HEK293 (cell line): ENCODE measurements around the gene CACNA1C.

ENCODE experiments used
- CTCF ChIA-PET: fragments of 350-600 bp; formaldehyde crosslinking; extraction: SDS; loops from one replicate; lab custom pipeline; 2021; ENCODE audit warnings: antibody characterized with exemption; lab: Yijun Ruan, JAX
- POLR2A ChIA-PET: fragments of 300-600 bp; formaldehyde crosslinking; extraction: SDS; loops from one replicate; lab custom pipeline; 2020; ENCODE audit warnings: antibody characterized with exemption, inconsistent platforms; lab: Yijun Ruan, JAX
- H3K27ac ChIP-seq: fragments of 200-500 bp; sonication (Bioruptor generic); 2 replicates; pipeline ENCODE4 v1.5.1; 2014; ENCODE audit warnings: low read depth, low read length, control low read depth, inconsistent platforms; ENCODE audit errors: extremely low read depth
- H3K36me3 ChIP-seq, 2 experiments: fragments of 200-500 bp in 1 of 2; sonication (Bioruptor generic) in 1 of 2; 1 replicate in 1 of 2; 2 replicates in 1 of 2; pipeline ENCODE4 v1.5.1; 2014 to 2017; ENCODE audit warnings: inconsistent platforms in 2 of 2, low read length in 2 of 2; ENCODE audit not compliant: control insufficient read depth in 2 of 2, insufficient read depth in 1 of 2
- H3K4me1 ChIP-seq: fragments of 200-500 bp; sonication (Bioruptor generic); 2 replicates; pipeline ENCODE4 v1.5.1; 2014; ENCODE audit warnings: mild to moderate bottlenecking, low read length, inconsistent platforms; ENCODE audit not compliant: control insufficient read depth, insufficient read depth
- H3K4me3 ChIP-seq: 2 replicates; pipeline ENCODE4 v1.5.1; 2011; ENCODE audit warnings: low read depth, mild to moderate bottlenecking, control low read depth, low read length, moderate library complexity
- H3K9me3 ChIP-seq: fragments of 200-500 bp; sonication (Bioruptor generic); 2 replicates; pipeline ENCODE4 v1.5.1; 2014; ENCODE audit warnings: low read depth, low read length, inconsistent platforms; ENCODE audit not compliant: control insufficient read depth, insufficient read depth
- OVOL3 ChIP-seq: fragments of 450-650 bp; formaldehyde crosslinking; IDR thresholded peaks from 2 replicates; pipeline ENCODE4 v1.5.1; 2016; ENCODE audit warnings: missing biosample characterization, missing genetic modification characterization
- SCRT1 ChIP-seq: fragments of 450-650 bp; formaldehyde crosslinking; IDR thresholded peaks from 2 replicates; pipeline ENCODE4 v1.5.1; 2016; ENCODE audit warnings: missing biosample characterization, missing genetic modification characterization, borderline replicate concordance
- SETDB1 ChIP-seq: IDR thresholded peaks from one replicate; pipeline ENCODE4 v1.6.1; 2017; ENCODE audit warnings: mild to moderate bottlenecking, low read length, moderate library complexity, mixed read lengths; ENCODE audit not compliant: insufficient read length
- WT1 ChIP-seq: fragments of 450-650 bp; formaldehyde crosslinking; IDR thresholded peaks from 2 replicates; pipeline ENCODE4 v1.5.1; 2016; ENCODE audit warnings: missing biosample characterization, missing genetic modification characterization
- ZBTB1 ChIP-seq: fragments of 450-650 bp; formaldehyde crosslinking; IDR thresholded peaks from 2 replicates; pipeline ENCODE4 v1.5.1; 2016; ENCODE audit warnings: missing biosample characterization, missing genetic modification characterization
- ZEB2 ChIP-seq: fragments of 450-650 bp; formaldehyde crosslinking; IDR thresholded peaks from 2 replicates; pipeline ENCODE4 v1.5.1; 2016; ENCODE audit warnings: missing biosample characterization, missing genetic modification characterization
- ZNF146 ChIP-seq: fragments of 450-650 bp; formaldehyde crosslinking; IDR thresholded peaks from 2 replicates; pipeline ENCODE4 v1.5.1; 2016; ENCODE audit warnings: missing biosample characterization, missing genetic modification characterization
- ZNF341 ChIP-seq: fragments of 450-650 bp; formaldehyde crosslinking; IDR thresholded peaks from 2 replicates; pipeline ENCODE4; 2016; ENCODE audit warnings: low read depth, missing biosample characterization, missing genetic modification characterization
- ZNF362 ChIP-seq: fragments of 450-650 bp; formaldehyde crosslinking; IDR thresholded peaks from 2 replicates; pipeline ENCODE4 v1.5.1; 2016; ENCODE audit warnings: missing biosample characterization, missing genetic modification characterization
- ZNF529 ChIP-seq: fragments of 450-650 bp; formaldehyde crosslinking; IDR thresholded peaks from 2 replicates; pipeline ENCODE4 v1.5.1; 2017; ENCODE audit warnings: missing genetic modification characterization, missing biosample characterization; ENCODE audit not compliant: insufficient replicate concordance
- ZNF548 ChIP-seq: fragments of 450-650 bp; formaldehyde crosslinking; IDR thresholded peaks from 2 replicates; pipeline ENCODE4 v1.5.1; 2016; ENCODE audit warnings: missing biosample characterization, missing genetic modification characterization
- ZNF610 ChIP-seq: fragments of 450-650 bp; formaldehyde crosslinking; IDR thresholded peaks from 2 replicates; pipeline ENCODE4 v1.5.1; 2016; ENCODE audit warnings: missing biosample characterization, missing genetic modification characterization, borderline replicate concordance
- ZNF629 ChIP-seq: fragments of 450-650 bp; formaldehyde crosslinking; IDR thresholded peaks from 2 replicates; pipeline ENCODE4 v1.5.1; 2017; ENCODE audit warnings: missing biosample characterization, missing genetic modification characterization
- ZNF785 ChIP-seq: fragments of 450-650 bp; formaldehyde crosslinking; IDR thresholded peaks from 2 replicates; pipeline ENCODE4 v1.5.1; 2016; ENCODE audit warnings: missing biosample characterization, missing genetic modification characterization
- ZNF843 ChIP-seq: fragments of 450-650 bp; formaldehyde crosslinking; IDR thresholded peaks from 2 replicates; pipeline ENCODE4 v1.5.1; 2016; ENCODE audit warnings: missing biosample characterization, missing genetic modification characterization
- ZSCAN16 ChIP-seq: fragments of 450-650 bp; formaldehyde crosslinking; IDR thresholded peaks from 2 replicates; pipeline ENCODE4 v1.5.1; 2016; ENCODE audit warnings: missing biosample characterization, missing genetic modification characterization
- TF ChIP-seq, protein P1 (sequence below): fragments of 450-650 bp; formaldehyde crosslinking; IDR thresholded peaks from 2 replicates; pipeline ENCODE4 v1.5.1; 2016; ENCODE audit warnings: missing biosample characterization, missing genetic modification characterization
- TF ChIP-seq, protein P2 (sequence below): fragments of 450-650 bp; formaldehyde crosslinking; IDR thresholded peaks from 2 replicates; pipeline ENCODE4 v1.5.1; 2016; ENCODE audit warnings: missing biosample characterization, missing genetic modification characterization

CACNA1C gene

DNA sequence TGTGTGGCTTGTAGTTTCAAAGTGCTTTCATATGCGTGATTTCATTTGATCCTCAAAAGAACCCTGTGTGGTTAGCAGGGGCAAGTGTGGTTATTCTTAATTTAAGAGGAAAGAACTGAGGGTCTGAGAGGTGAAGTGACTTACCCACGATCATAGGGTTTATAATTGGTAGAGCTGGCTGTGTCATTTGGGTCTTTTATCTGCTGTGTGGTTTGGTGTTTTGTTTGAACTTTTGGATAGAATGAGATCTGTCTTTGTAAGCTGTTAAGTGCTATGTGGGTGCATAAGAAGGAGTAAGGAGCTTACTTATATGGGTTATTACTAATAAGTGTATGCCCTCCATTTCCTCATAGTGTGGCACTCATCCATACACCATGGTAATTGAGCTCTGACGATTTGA is 190.0 kb downstream of the CACNA1C start:
- Histone ChIP-seq H3K4me1 (peaks cover 5% of the 10 kb centered on the region; the same call in 1 of the 2 replicates), H3K27ac (no peak overlapping the region)
- CTCF ChIA-PET = interaction anchor here (0.6 to 1.7 kb wide), 4 partner anchors 49 to 1428 kb away, joined by 3 to 6 read pairs (median 5); no protein-coding TSS in a partner anchor
- TF ChIP-seq WT1 (tag by site-specific recombination) = no peak
- TF ChIP-seq SCRT1 (tag by site-specific recombination) = no peak
- TF ChIP-seq, all 188 proteins: peak for 0
- H3K9me3 ChIP-seq = no peaks in the 10 kb centered on the region
- H3K36me3 ChIP-seq = no peaks in the 10 kb centered on the region
- H3K4me3 ChIP-seq = no peak overlapping the region
- POLR2A ChIA-PET = no interaction called here

GRCh38 chr12:2243275-2243674 is 190.5 kb downstream of the CACNA1C start:
- CTCF ChIA-PET = interaction anchor here (0.6 to 1.7 kb wide), 4 partner anchors 48 to 340 kb away, joined by 3 to 6 read pairs (median 4); no protein-coding TSS in a partner anchor
- H3K36me3 ChIP-seq = no peaks in the 10 kb centered on the region
- no peak for TF ChIP-seq ZNF146 (tag by site-specific recombination)
- no peak for TF ChIP-seq ZNF610 (tag by site-specific recombination)
- TF ChIP-seq, protein P1, sequence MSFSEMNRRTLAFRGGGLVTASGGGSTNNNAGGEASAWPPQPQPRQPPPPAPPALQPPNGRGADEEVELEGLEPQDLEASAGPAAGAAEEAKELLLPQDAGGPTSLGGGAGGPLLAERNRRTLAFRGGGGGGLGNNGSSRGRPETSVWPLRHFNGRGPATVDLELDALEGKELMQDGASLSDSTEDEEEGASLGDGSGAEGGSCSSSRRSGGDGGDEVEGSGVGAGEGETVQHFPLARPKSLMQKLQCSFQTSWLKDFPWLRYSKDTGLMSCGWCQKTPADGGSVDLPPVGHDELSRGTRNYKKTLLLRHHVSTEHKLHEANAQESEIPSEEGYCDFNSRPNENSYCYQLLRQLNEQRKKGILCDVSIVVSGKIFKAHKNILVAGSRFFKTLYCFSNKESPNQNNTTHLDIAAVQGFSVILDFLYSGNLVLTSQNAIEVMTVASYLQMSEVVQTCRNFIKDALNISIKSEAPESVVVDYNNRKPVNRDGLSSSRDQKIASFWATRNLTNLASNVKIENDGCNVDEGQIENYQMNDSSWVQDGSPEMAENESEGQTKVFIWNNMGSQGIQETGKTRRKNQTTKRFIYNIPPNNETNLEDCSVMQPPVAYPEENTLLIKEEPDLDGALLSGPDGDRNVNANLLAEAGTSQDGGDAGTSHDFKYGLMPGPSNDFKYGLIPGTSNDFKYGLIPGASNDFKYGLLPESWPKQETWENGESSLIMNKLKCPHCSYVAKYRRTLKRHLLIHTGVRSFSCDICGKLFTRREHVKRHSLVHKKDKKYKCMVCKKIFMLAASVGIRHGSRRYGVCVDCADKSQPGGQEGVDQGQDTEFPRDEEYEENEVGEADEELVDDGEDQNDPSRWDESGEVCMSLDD (tag by site-specific recombination) = no peak
- TF ChIP-seq ZNF843 (tag by site-specific recombination) = no peak
- no peak for TF ChIP-seq ZBTB1 (tag by site-specific recombination)
- TF ChIP-seq ZEB2 = no peak
- no peak for TF ChIP-seq ZNF529
- no peak for TF ChIP-seq SETDB1
- TF ChIP-seq ZNF785 (tag by site-specific recombination) = no peak
- TF ChIP-seq ZNF629 = no peak
- no peak for TF ChIP-seq ZNF548 (tag by site-specific recombination)
- TF ChIP-seq ZSCAN16 (tag by site-specific recombination) = no peak
- no peak for TF ChIP-seq ZNF362 (tag by site-specific recombination)
- TF ChIP-seq, protein P2, sequence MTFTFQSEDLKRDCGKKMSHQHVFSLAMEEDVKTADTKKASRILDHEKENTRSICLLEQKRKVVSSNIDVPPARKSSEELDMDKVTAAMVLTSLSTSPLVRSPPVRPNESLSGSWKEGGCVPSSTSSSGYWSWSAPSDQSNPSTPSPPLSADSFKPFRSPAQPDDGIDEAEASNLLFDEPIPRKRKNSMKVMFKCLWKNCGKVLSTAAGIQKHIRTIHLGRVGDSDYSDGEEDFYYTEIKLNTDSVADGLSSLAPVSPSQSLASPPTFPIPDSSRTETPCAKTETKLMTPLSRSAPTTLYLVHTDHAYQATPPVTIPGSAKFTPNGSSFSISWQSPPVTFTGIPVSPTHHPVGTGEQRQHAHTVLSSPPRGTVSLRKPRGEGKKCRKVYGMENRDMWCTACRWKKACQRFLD (tag by site-specific recombination) = no peak
- no peak for TF ChIP-seq ZNF341 (tag by site-specific recombination)
- TF ChIP-seq OVOL3 (tag by site-specific recombination) = no peak
- TF ChIP-seq, all 188 proteins: peak for 0
- POLR2A ChIA-PET = no interaction called here
- Histone ChIP-seq H3K9me3 (no peaks in the 10 kb centered on the region), H3K4me1 (peaks cover 5% of the 10 kb centered on the region; the same call in 1 of the 2 replicates), H3K4me3 (no peak overlapping the region), H3K27ac (no peak overlapping the region)
